NB4 (cell line): ENCODE measurements around the gene COPG2.

Source experiments
- CTCF ChIP-seq: IDR thresholded peaks from one replicate; pipeline ENCODE4 v1.5.1; 2012; ENCODE audit warnings: low read depth, low read length
- MAX ChIP-seq: IDR thresholded peaks from 2 replicates; pipeline ENCODE4 v1.6.1; 2011; ENCODE audit warnings: low read depth, low read length

DNA sequence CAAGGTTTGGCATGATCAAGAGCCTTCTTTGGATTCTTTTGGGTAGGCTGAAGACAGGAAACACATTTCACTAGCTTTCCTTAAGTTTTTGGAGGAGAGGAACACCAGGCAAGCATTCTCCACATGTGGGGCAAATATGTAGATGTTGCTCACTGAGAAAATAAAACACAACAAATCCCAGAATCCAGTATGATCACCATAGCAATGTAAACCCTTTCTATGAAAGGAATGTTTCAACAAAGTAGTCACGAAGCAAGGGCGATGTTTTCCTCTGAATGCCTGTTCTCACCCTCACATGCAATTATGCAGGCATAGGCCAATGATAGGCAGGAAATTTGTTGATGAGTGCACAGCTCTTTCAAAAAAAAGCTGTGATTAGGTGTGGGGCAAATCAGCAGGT is 207.3 kb downstream of the COPG2 start:
- TF ChIP-seq CTCF, result no peak
- TF ChIP-seq MAX, result no peak
